Activated B cell treated with CpG ODN at 0.5 μM for 24 hours (primary cell): Measurements from ENCODE around the gene WASF2. TPM values are rescaled to one million over a fixed set of nuclear protein-coding genes. Genes with fewer than 3 reads are reported as not detected.

Experiments
- ATAC-seq: fragments of 200-7000 bp; cut with Tn5 transposase; one replicate; pipeline ENCODE4 v1.10.0; 2021; ENCODE audit warnings: low read depth, mild to moderate bottlenecking, moderate library complexity
- CTCF ChIA-PET: fragments of 350-600 bp; sonication (Branson Sonifier 250); formaldehyde crosslinking; loops from one replicate; lab custom pipeline; 2021; ENCODE audit warnings: antibody characterized with exemption; lab: Charles Lee
- POLR2A ChIA-PET: fragments of 350-600 bp; sonication (Branson Sonifier 250); formaldehyde crosslinking; loops from one replicate; lab custom pipeline; 2021; ENCODE audit warnings: antibody characterized with exemption; lab: Charles Lee
- DNase-seq: peaks from one replicate; pipeline ENCODE4 v3.0.0; 2022
- H3K27ac Mint-ChIP-seq: one replicate; pipeline ENCODE4 v1.8.0; 2020; ENCODE audit warnings: mixed read lengths
- H3K27me3 Mint-ChIP-seq: one replicate; pipeline ENCODE4 v1.8.0; 2021; ENCODE audit warnings: mixed read lengths
- H3K36me3 Mint-ChIP-seq: one replicate; pipeline ENCODE4 v1.8.0; 2021; ENCODE audit warnings: low read depth, mixed read lengths
- H3K4me1 Mint-ChIP-seq: one replicate; pipeline ENCODE4 v1.8.0; 2021; ENCODE audit warnings: mixed read lengths
- H3K4me3 Mint-ChIP-seq: one replicate; pipeline ENCODE4 v1.8.0; 2020; ENCODE audit warnings: mild to moderate bottlenecking, mixed read lengths
- H3K9me3 Mint-ChIP-seq: one replicate; pipeline ENCODE4 v1.8.0; 2020; ENCODE audit warnings: mixed read lengths
- CTCF ChIP-seq: fragments of 200-600 bp; IDR thresholded peaks from one replicate; pipeline ENCODE4 v1.8.0; 2022; ENCODE audit warnings: antibody characterized with exemption, mild to moderate bottlenecking
- intact Hi-C: fragments of 100-400 bp; cut with micrococcal nuclease; formaldehyde crosslinking; loops from one replicate; pipeline ENCODE4 v1.15.1; 2024
- total RNA-seq: library from RNA; stranded (reverse); gene quantifications from 2 replicates; pipeline ENCODE4 v1.2.3, GENCODE V29; 2022

Gene WASF2
- total RNA-seq, 1 donor from 2014 or later: 137 TPM

GRCh38 chr1:27455139-27455811, 34.7 kb downstream of the WASF2 start:
- Mint-ChIP-seq H3K27me3 (no peaks in the 10 kb centered on the region), H3K36me3 (peaks cover 26% of the 10 kb centered on the region), H3K4me1 (peaks cover 50% of the 10 kb centered on the region), H3K4me3 (no peak overlapping the region), H3K27ac (peak overlapping the region; percentile 57), H3K9me3 (no peaks in the 10 kb centered on the region)
- intact Hi-C loops: no loop called here
- ATAC-seq: peak; percentile 18
- CTCF ChIA-PET: interaction anchor here (1.1 kb wide), 1 partner anchor 39 kb away, joined by 4 read pairs; no protein-coding TSS in a partner anchor
- POLR2A ChIA-PET: interaction anchor here (0.5 kb wide), 1 partner anchor 557 kb away, joined by 3 read pairs; no protein-coding TSS in a partner anchor
- no peak for TF ChIP-seq CTCF
- no peak for DNase-seq

GRCh38 chr1:27454610-27455009, 35.4 kb downstream of the WASF2 start:
- DNase-seq (no peak), ATAC-seq (no peak)
- peaks cover 30% of the 10 kb centered on the region for H3K36me3 Mint-ChIP-seq
- ChIA-PET POLR2A (no interaction called here), CTCF (no interaction called here)
- H3K27ac Mint-ChIP-seq: no peak overlapping the region
- no peaks in the 10 kb centered on the region for H3K9me3 Mint-ChIP-seq
- intact Hi-C loops: no loop called here
- H3K4me3 Mint-ChIP-seq: no peak overlapping the region
- H3K27me3 Mint-ChIP-seq: no peaks in the 10 kb centered on the region
- TF ChIP-seq CTCF: no peak
- peaks cover 43% of the 10 kb centered on the region for H3K4me1 Mint-ChIP-seq

- Mint-ChIP-seq H3K9me3 (no peaks in the 10 kb centered on the region), H3K27ac (peak overlapping the region; percentile 42), H3K36me3 (peaks cover 41% of the 10 kb centered on the region), H3K4me3 (no peak overlapping the region), H3K4me1 (peaks cover 61% of the 10 kb centered on the region), H3K27me3 (no peaks in the 10 kb centered on the region)
- no peak for DNase-seq
- no peak for TF ChIP-seq CTCF
- ATAC-seq: no peak
- CTCF ChIA-PET: no interaction called here
- POLR2A ChIA-PET: interaction anchor here (0.5 to 1.2 kb wide), 2 partner anchors 13 to 27 kb away, joined by 5 to 6 read pairs; no protein-coding TSS in a partner anchor
- intact Hi-C loops: no loop called here
Measured at GRCh38 chr1:27451343-27451742, 38.6 kb downstream of the WASF2 start.

GRCh38 chr1:27448982-27449381, 41.0 kb downstream of the WASF2 start:
- ChIA-PET CTCF (no interaction called here), POLR2A (interaction anchor here (0.5 to 0.7 kb wide), 2 partner anchors 9 to 11 kb away, joined by 4 to 8 read pairs; no protein-coding TSS in a partner anchor)
- TF ChIP-seq CTCF: no peak
- Mint-ChIP-seq H3K4me3 (no peak overlapping the region), H3K4me1 (peaks cover 59% of the 10 kb centered on the region), H3K27me3 (no peaks in the 10 kb centered on the region), H3K9me3 (no peaks in the 10 kb centered on the region), H3K27ac (peak overlapping the region; percentile 32), H3K36me3 (peaks cover 30% of the 10 kb centered on the region)
- peak; percentile 16 for ATAC-seq
- intact Hi-C loops: no loop called here
- DNase-seq: no peak

- no peak for ATAC-seq
- peaks cover 30% of the 10 kb centered on the region for H3K36me3 Mint-ChIP-seq
- intact Hi-C loops: no loop called here
- no peaks in the 10 kb centered on the region for H3K27me3 Mint-ChIP-seq
- no peak for DNase-seq
- ChIA-PET CTCF (no interaction called here), POLR2A (interaction anchor here (0.6 to 1.3 kb wide), 3 partner anchors 9 to 42 kb away, joined by 3 to 6 read pairs (median 5); partner anchors contain the start of gene WASF2)
- H3K4me3 Mint-ChIP-seq: no peak overlapping the region
- H3K4me1 Mint-ChIP-seq: peaks cover 57% of the 10 kb centered on the region
- peak overlapping the region; percentile 41 for H3K27ac Mint-ChIP-seq
- TF ChIP-seq CTCF: no peak
- H3K9me3 Mint-ChIP-seq: no peaks in the 10 kb centered on the region
Measured at GRCh38 chr1:27447883-27448282, 42.1 kb downstream of the WASF2 start.
